ENCODE results near the gene TMUB1. TPM values are rescaled to one million over a fixed set of nuclear protein-coding genes. Genes with fewer than 3 reads are reported as not detected.

Gene TMUB1
- total and polyA plus RNA-seq, 11 donors = 21.8 to 82.6 (median 37.9) TPM

- Histone ChIP-seq H3K27ac (no peak overlapping the region), H3K4me3 (no peak overlapping the region), H3K27me3 (no peaks in the 10 kb centered on the region), H3K4me1 (no peaks in the 10 kb centered on the region), H3K9me3 (no peaks in the 10 kb centered on the region), H3K36me3 (peaks cover 0 to 100% (median 98%) of the 10 kb centered on the region in 9 donors)
- no peak for DNase-seq
- no peak for ATAC-seq
- TF ChIP-seq CTCF (IDR thresholded peaks at IDR 0.05) (no peak), POLR2A (IDR thresholded peaks at IDR 0.05) (no peak)
- intact Hi-C loops (cut with DNase I) = no loop called here
- WGBS, 4 donors = 91 to 97% (median 92%) methylated on average over 14 to 15 of the region's 15 CpGs
Observed at GRCh38 chr7:151070574-151070960, 12.7 kb downstream of the TMUB1 start.

- H3K4me1 ChIP-seq = peaks cover 0 to 3% (median 0%) of the 10 kb centered on the region in 12 donors
- H3K27ac ChIP-seq = no peak overlapping the region
- no peak for TF ChIP-seq CTCF (IDR thresholded peaks at IDR 0.05)
- no peak for TF ChIP-seq POLR2A (IDR thresholded peaks at IDR 0.05)
- WGBS, 4 donors = 89 to 93% (median 92%) methylated on average over 8 to 17 of the region's 17 CpGs
- no peak overlapping the region for H3K4me3 ChIP-seq
- peaks cover 0 to 100% (median 98%) of the 10 kb centered on the region in 9 donors for H3K36me3 ChIP-seq
- H3K27me3 ChIP-seq = no peaks in the 10 kb centered on the region
- intact Hi-C loops (cut with DNase I) = loop anchor here in 1 of 10 donors (10.0 kb wide), 1 partner anchor 45 kb away; no protein-coding TSS in a partner anchor
- DNase-seq (no peak), ATAC-seq (no peak)
- H3K9me3 ChIP-seq = no peaks in the 10 kb centered on the region
Observed at GRCh38 chr7:151069841-151070573, 13.3 kb downstream of the TMUB1 start.

- DNase-seq (no peak), ATAC-seq (no peak)
- Histone ChIP-seq H3K4me1 (peaks cover 0 to 6% (median 3%) of the 10 kb centered on the region in 12 donors), H3K27me3 (no peaks in the 10 kb centered on the region), H3K9me3 (no peaks in the 10 kb centered on the region), H3K36me3 (peaks cover 0 to 97% (median 90%) of the 10 kb centered on the region in 9 donors), H3K27ac (no peak overlapping the region), H3K4me3 (no peak overlapping the region)
- TF ChIP-seq CTCF (IDR thresholded peaks at IDR 0.05) (no peak), POLR2A (IDR thresholded peaks at IDR 0.05) (no peak)
- intact Hi-C loops (cut with DNase I) = loop anchor here in 1 of 10 donors (10.0 kb wide), 1 partner anchor 47 kb away; no protein-coding TSS in a partner anchor
- WGBS, 4 donors = 78 to 85% (median 82%) methylated on average over 12 of the region's 12 CpGs
Observed at GRCh38 chr7:151068069-151068773, 15.1 kb downstream of the TMUB1 start.

Measured in heart left ventricle (tissue), 16 donors.